GM18498 (cell line): Measurements from ENCODE around the gene GOLPH3.
"Not testable (repeated sequence)": the region's sequence is repeated elsewhere in the genome, so short reads cannot be mapped to it uniquely, and the experiment has no call there.

Source experiments
- ATAC-seq: cut with Tn5 transposase; IDR thresholded peaks from one replicate; pipeline ENCODE4 v1.9.1; 2021; ENCODE audit warnings: mild to moderate bottlenecking, moderate library complexity; ENCODE audit not compliant: unreplicated experiment

The GOLPH3 gene

GRCh38 chr5:32172186-32172911 lies 1.8 kb downstream of the GOLPH3 start:
- not testable (repeated sequence) for ATAC-seq

GRCh38 chr5:32170303-32171151 lies 3.6 kb downstream of the GOLPH3 start:
- no peak for ATAC-seq

- no peak for ATAC-seq
Observed at GRCh38 chr5:32168460-32169033, 5.6 kb downstream of the GOLPH3 start.

- ATAC-seq = no peak
Observed at GRCh38 chr5:32165597-32165996, 8.5 kb downstream of the GOLPH3 start.

- ATAC-seq = peak; percentile 48
Observed at GRCh38 chr5:32163785-32164184, 10.3 kb downstream of the GOLPH3 start.

- ATAC-seq = no peak
Observed at GRCh38 chr5:32163053-32163452, 11.1 kb downstream of the GOLPH3 start.

GRCh38 chr5:32160228-32160627 lies 13.9 kb downstream of the GOLPH3 start:
- ATAC-seq = no peak

GRCh38 chr5:32159328-32160072 lies 14.6 kb downstream of the GOLPH3 start:
- ATAC-seq = peak; percentile 42

GRCh38 chr5:32158679-32158975 lies 15.5 kb downstream of the GOLPH3 start:
- ATAC-seq = no peak

GRCh38 chr5:32157078-32157477 lies 17.0 kb downstream of the GOLPH3 start:
- ATAC-seq = no peak

GRCh38 chr5:32156635-32157034 lies 17.5 kb downstream of the GOLPH3 start:
- no peak for ATAC-seq

- no peak for ATAC-seq
Observed at GRCh38 chr5:32155211-32155610, 18.9 kb downstream of the GOLPH3 start.

GRCh38 chr5:32153723-32154122 lies 20.4 kb downstream of the GOLPH3 start:
- no peak for ATAC-seq

- ATAC-seq = no peak
Observed at GRCh38 chr5:32151198-32151597, 22.9 kb downstream of the GOLPH3 start.

- no peak for ATAC-seq
Observed at GRCh38 chr5:32150366-32150765, 23.8 kb downstream of the GOLPH3 start.

GRCh38 chr5:32147959-32148358 lies 26.2 kb downstream of the GOLPH3 start:
- no peak for ATAC-seq

GRCh38 chr5:32147236-32147635 lies 26.9 kb downstream of the GOLPH3 start:
- ATAC-seq = no peak

- no peak for ATAC-seq
Observed at GRCh38 chr5:32145378-32145777, 28.7 kb downstream of the GOLPH3 start.

GRCh38 chr5:32144378-32145207 lies 29.5 kb downstream of the GOLPH3 start:
- no peak for ATAC-seq

GRCh38 chr5:32143617-32144377 lies 30.3 kb downstream of the GOLPH3 start:
- ATAC-seq = no peak
